Measurements from ENCODE around the gene TMEM176B.
"Not testable (repeated sequence)": the region's sequence is repeated elsewhere in the genome, so short reads cannot be mapped to it uniquely, and the experiment has no call there.

Gene TMEM176B

DNA sequence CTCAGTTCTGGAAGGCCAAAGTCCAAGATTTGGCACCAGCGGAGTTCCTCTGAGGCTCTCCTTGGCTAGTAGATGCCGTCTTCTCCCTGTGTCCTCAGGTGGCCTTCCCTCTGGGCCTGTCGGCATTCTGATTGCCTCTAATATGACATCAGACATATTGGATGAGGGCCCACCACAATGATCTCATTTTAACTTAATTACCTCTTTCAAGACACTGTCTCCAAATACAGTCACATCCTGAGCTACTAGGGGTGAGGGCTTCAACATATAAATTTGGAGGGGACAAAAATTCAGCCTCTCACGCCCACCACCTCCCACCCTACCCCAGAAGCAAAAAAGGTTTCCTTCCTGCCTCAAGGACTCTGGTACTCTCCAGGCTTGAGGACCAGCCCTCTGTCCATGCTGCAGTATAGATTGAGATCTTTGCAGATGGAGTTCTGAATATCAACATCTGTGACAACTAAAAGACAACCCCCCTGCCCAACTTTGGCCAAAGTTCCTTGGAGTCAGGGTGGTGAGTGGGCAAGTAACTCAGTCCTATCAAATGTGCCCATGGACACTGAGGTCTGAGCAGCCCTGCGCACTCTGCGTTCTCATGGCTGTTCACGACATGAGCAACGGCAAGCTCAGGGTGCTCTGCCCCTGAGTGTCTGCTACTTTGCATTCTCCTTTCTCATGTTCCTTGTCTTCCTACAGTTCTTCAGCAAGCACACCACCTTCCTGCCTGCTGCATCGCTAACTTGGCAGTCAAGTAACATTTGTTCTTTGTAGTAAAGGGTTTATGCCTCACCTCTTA, 11.5 kb downstream of the TMEM176B start:
- DNase-seq: no peak

GRCh38 chr7:150787321-150788281, 12.6 kb downstream of the TMEM176B start:
- DNase-seq: no peak

- no peak for DNase-seq
These were observed 15.2 kb downstream of the TMEM176B start for GRCh38 chr7:150784954-150785353.

GRCh38 chr7:150784120-150784736, 15.9 kb downstream of the TMEM176B start:
- no peak for DNase-seq

GRCh38 chr7:150781961-150782360, 18.2 kb downstream of the TMEM176B start:
- no peak for DNase-seq

DNA sequence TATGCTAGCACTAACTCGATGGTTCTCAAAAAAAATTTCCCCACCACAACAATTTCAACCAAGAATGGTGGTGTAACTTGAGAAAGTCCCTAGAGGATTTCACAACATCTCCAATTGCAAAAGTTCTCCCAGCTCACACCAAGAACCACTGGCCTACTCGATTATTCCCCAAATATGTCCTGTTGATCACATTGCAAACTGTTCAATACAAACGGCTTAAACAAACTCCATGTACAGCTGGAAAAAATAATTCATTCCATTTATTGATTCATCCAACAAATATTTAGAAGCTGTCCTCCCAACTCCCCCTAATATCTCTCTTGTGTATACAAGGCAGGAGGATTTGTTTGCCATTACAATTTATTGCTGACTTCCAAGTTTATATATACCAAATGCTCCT, 19.1 kb downstream of the TMEM176B start:
- DNase-seq: no peak

- no peak for DNase-seq
These were observed 19.9 kb downstream of the TMEM176B start for GRCh38 chr7:150780292-150780691.

- DNase-seq: peak; percentile 63
These were observed 21.3 kb downstream of the TMEM176B start for GRCh38 chr7:150778738-150779301.

DNA sequence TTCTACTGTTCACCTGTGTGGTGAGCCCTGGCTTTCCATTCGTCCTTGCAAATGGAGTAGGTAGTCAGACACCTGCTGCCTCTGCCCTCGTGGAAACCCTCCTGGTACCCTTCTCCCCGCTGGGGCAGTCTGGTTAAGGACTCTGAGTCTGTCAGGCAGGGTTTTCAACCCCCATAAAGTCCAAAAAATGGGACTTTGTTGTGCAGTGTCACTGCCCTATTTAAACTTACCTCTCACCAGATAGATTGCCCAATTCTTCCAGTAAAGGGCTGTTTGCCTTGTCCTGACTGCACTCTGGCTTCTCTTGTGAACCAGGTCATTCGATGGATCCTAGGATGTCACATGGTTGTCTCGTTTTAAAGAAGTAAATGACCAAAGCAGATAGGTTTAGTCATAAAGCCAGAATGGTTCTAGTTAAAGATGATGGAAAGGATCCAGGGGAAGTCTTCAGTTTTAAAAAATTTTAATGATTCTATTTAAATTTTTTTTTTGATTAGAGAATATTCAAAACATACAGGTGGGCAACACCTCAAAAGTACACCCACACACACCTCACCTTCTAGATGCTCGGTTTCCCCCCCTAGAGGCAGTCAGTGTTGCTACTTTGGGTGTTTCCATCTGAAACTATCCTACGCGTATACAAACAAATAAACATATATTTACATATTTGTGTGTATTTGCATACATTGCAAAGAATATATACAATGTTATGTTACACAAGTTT, 22.0 kb downstream of the TMEM176B start:
- no peak for DNase-seq

DNA sequence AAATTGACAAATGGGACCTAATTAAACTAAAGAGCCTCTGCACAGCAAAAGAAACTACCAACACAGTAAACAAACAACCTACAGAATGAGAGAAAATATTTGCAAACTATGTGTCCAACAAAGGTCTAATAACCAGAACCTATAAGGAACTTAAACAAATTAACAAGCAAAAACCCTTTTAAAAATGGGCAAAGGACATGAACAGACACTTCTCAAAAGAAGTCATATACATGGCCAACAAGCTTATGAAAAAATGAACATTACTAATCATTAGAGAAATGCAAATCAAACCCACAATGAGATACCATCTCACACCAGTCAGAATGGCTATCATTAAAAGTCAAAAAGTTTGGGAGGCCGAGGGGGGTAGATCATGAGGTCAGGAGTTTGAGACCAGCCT, 26.0 kb downstream of the TMEM176B start:
- DNase-seq: not testable (repeated sequence)

GRCh38 chr7:150769768-150770167, 30.4 kb downstream of the TMEM176B start:
- DNase-seq: no peak

DNA sequence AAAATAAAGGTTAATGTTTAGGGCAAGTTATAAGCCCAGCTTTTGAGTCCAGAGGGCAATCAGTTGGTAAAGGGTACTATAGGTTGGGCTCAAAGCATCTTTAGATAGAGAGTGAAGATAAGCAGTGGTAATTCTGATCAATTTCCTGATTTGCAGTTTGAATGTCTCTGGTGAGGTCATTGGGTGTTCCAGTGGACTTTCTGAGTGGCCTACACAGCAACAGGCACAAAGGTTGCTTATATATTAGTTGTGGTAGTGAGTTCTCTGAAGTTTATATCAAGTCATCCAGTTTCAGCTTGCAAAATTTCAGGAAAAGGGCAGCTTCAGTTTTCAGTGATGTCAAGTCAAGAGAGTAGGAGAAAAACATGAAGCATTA, 33.8 kb downstream of the TMEM176B start:
- no peak for DNase-seq

DNA sequence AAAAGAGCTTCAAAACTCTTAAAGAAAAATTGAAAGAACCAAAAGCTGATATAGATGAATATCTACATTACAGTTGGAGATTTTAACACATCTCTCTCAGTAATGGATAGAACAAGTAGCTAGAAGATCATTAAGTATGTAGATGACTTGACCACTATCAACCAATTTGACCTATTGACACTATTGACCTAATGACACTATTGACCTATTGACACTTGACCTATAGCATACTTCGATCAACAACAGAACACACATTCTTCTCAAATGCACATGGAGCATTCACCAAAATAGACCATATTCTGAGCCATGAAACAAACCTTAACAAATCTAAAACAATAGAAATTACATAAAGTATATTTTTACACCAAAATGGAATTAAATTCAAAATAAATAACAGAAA, 40.7 kb downstream of the TMEM176B start:
- DNase-seq: no peak

DNA sequence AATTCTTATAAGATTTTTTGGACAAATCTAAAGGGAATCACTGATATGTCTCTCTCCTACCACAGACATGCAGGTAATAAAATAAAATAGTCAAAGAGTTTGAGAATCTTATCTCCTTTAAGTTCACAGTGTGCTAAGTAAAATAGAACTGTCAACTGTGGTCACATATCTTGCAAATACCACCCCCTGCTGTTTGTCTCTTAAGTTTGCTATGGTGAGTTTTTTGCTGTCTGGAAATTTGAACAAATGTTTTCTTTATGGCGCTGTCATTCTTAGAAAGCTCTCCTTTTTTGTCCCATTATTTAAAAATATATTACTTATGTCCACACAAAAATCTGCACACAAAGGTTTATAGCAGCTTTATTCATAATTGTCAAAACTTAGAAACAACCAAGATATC, 43.3 kb downstream of the TMEM176B start:
- no peak for DNase-seq

DNA sequence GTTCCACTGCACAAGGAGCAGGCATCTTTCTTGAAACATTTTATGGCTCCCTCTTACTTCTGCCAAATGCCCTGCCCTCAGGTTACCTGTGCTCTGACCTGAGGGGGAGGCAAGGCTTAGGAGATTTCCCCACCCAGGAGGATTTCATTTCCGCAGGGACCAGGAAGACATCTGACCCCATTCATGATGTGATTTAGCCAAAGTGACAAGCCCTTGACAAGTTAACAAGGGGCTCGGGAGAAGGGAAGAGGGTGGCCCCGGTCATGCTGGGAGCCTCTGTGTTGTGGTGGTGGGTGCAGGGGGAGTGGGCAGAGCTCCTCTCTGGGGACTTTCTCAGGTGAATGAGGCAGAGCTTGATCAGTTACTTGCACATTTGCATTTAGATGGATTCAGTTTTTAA, 44.0 kb downstream of the TMEM176B start:
- no peak for DNase-seq

DNA sequence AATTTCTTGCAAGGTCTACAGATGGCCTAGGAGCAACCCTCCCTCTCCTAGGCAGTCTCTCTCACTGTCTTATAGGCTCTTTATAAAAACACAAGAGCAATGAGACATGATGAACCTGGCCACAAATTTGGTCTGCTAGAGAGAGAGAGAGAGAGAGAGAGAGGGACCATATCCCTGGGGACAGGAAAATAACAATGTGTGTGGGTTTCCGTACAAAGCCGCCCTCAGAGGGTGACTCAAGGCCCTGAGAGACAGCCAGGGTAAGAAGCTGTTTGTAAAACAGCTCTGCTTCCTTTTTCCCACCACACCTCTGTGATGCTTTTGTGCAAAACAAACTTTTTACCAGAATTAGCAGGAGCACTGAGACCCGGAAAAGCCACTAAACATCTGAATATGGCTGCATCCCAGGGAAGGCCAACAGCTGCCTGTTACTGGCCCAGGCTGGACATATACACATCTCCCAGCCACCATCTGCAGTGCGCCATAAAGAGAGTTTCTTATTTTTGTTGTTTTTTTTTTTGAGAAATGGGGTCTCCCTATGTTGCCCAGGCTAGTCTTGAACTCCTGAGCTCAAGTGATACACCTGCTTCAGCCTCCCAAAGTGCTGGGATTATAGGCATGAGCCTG, 44.6 kb downstream of the TMEM176B start:
- DNase-seq: no peak

GRCh38 chr7:150754951-150755350, 45.2 kb downstream of the TMEM176B start:
- no peak for DNase-seq

- DNase-seq: no peak
These were observed 46.1 kb downstream of the TMEM176B start for GRCh38 chr7:150753826-150754603.

GRCh38 chr7:150753239-150753638, 46.9 kb downstream of the TMEM176B start:
- DNase-seq: no peak

DNA sequence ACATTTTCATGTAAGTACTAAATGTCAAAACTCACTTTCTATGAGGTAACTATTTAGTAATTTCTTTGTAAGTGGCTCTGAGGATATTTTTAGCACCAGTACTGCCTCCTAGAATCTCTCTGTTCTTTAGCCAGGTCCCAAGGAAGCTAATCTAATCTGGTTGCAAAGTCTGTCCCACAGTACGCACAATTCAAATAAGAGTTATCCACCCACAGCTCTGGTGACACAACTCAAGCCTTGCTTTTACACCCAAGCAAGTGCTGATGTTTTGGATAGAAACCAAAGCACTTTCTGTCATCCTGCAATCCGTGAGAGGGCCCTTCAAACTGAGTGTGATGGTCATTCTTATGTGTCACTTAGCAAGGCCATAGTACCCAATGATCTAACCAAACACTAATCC, 48.5 kb downstream of the TMEM176B start:
- no peak for DNase-seq

- DNase-seq: no peak
These were observed 51.8 kb downstream of the TMEM176B start for GRCh38 chr7:150748376-150748775.
